NCI-H82 (cell line): Measurements from ENCODE around the gene ADD1.

Experiments
- DNase-seq: peaks from one replicate; lab custom pipeline; 2025; lab: John Stamatoyannopoulos, UW

The ADD1 gene

DNA sequence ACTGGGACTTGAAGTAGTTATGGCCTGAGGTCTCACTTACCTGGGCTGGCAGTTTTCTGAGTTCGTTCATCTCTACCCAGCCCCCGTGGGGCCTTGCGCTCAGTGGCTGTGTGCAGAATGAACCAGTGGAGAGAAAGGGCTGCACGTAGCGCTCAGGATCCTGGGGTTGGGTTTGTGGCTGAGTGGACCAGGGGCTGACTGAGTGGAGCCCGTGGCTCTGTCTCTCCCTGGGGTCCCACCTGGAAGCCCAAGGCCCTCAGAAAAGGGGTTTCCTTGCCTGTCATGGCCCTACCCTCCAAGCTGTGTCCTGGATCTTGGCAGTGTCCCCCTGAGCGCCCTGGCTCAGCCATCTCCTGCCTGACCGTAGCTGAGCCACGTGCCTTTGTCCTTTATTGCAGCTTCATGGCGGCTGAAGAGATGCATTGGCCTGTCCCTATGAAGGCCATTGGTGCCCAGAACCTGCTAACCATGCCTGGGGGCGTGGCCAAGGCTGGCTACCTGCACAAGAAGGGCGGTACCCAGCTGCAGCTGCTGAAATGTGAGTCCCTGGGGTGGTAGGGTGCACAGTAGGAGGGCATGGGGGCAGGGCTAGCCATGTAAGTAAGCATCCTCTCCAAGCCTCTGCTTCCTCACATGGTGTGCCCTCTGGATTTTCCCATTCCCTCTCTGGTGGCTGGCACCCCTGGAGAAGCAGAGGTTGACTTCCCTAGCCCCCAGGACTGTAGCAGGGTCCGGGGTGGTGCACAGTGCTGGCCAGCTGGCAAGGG, 23.2 kb upstream of the ADD1 start:
- no peak for DNase-seq

DNA sequence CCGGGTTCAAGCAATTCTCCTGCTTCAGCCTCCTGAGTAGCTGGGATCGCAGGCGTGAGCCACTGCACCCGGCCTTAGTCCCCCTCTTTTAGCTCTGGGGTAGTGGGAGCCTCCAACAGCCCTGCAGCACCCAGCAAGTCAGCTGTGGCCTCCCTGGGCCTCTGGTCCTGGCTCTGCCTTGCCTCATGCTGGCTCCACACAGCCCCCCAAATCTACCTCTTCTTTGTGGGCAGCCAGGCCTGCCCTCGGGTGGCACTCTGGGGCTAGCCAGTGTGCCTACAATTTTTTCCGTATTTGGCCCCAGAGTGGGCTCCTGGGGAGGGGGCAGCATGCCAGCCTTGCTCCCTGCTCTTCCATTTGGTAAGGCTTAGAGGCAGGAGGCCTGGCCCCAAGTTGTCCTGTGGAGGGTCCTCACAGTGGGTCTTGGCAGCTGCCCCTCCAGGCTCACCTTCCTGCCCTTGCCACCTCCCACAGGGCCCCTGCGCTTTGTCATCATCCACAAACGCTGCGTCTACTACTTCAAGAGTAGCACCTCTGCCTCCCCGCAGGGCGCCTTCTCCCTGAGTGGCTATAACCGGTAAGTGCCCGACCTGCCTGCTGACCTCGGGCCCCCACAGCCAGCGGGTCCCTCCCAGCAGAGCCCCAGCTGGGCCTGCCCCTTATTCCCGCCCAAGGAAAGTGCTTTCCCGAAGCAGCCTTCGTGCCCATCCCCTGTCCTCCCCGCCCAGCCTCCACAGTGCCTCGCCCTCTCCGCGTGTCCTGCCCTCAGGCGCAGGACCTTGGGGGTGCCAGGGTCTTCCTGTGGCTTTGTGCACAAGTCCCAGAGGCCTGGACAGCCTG, 21.0 kb upstream of the ADD1 start:
- DNase-seq, result no peak

DNA sequence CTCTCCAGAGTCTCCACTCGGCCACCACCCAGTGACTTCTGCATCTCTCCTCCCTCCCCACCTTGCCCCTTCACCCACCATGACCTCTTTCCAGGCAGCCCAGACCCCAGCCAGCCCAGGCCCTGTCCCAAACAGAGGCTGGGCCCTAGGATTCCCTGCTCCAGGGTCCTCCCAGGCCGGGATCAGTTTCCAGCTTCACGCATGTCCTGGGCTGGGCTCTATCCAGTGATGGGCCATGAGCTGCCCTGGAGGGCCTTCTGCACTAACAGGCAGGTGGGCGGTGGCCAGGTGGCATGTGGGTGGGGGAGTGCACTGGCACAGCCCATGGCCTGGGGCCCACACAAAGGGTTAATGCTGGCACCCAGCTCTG, 20.4 kb upstream of the ADD1 start:
- no peak for DNase-seq

DNA sequence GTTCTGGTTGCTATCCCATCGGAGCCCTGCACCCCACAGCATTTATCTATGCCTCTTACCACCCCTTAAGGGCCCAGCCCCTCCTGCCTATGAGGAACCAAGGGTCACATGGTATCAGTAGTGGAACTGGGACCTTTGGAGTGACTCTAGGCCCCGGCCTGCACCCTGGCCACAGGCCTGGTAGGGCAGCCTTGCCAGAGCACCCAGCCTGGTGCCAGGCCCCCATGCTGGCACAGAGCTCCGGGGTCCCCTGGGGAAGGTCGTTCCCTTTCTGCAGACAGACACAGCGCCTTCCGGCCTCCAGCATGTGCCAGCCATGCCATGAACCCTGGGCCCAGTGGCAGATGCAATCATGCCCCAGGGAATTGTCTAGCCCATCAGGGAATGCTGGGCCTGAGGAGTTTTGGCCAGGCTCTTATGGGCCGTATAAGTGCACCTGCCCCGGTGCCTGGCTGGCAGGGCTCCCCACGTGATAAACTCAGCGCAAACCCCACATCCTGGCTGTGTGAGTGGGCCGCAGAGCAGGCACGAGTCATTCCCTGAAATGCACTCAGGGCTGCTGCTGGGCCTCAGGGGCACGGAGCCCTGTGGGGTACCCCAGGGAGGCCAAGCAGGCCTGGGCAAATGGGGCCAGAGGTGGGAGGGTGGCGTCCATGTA, 19.8 kb upstream of the ADD1 start:
- no peak for DNase-seq

DNA sequence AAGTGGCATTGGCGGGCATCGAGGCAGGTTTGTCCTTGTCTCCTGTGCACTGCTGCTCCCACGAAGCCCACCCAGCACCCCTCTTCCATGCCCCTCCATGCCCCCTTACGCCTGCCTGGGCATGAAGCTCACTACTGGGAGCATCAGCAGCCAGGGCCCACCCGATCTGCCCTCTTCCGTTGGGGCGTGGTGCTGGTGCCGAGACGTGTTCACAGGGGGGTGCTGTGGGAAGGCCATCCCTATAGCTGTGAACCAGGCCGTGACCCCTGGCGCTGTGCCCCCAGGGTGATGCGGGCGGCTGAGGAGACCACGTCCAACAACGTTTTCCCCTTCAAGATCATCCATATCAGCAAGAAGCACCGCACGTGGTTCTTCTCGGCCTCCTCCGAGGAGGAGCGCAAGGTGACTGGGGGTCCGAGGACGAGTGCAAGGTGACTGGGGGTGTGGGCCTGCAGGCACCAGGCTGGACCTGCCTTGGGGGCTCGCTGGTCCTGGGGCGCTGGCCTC, 19.3 kb upstream of the ADD1 start:
- DNase-seq, result no peak

DNA sequence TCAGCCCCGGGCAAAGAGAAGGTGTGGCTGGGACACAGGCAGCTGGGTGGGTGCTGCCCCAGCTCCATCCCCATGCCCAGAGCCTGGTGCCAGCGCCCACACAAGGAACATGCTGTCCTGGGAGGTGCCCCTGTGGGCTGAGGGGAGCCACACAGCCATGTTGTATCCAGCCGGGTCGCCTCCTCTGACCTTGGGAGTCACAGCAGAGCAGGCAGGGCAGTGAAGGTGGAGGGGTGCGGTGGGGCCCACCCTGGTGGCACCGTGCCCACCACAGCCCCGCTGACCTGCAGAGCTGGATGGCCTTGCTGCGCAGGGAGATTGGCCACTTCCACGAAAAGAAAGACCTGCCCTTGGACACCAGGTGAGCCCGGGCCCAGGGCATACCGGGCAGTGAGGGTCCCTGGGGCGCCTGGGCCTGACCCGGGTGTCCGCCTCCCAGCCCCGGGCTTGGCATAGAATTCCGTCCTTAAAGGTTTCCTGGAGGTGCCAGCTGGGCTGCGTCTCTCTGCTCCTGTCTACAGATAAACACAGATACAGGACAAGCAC, 18.7 kb upstream of the ADD1 start:
- DNase-seq, result no peak

DNA sequence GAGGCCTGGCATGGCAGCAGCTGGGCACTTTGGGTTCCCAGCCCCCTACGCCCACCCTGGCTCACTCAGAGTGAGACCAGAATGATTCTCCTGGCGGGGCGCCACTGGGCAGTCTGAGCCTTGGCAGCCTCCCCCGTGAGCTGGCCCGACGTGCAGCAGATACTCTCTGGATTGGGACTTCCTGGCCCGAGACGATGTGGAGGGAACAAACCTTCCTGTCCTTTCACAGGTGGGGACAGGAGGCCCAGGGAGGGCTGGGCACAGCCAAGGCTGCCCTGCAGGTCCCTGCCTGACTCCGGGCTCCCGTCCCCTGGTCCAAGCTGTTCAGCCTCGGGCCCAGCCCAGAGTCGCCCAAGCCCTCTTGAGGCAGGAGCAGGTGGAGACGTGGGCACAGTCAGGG, 17.9 kb upstream of the ADD1 start:
- DNase-seq, result no peak

DNA sequence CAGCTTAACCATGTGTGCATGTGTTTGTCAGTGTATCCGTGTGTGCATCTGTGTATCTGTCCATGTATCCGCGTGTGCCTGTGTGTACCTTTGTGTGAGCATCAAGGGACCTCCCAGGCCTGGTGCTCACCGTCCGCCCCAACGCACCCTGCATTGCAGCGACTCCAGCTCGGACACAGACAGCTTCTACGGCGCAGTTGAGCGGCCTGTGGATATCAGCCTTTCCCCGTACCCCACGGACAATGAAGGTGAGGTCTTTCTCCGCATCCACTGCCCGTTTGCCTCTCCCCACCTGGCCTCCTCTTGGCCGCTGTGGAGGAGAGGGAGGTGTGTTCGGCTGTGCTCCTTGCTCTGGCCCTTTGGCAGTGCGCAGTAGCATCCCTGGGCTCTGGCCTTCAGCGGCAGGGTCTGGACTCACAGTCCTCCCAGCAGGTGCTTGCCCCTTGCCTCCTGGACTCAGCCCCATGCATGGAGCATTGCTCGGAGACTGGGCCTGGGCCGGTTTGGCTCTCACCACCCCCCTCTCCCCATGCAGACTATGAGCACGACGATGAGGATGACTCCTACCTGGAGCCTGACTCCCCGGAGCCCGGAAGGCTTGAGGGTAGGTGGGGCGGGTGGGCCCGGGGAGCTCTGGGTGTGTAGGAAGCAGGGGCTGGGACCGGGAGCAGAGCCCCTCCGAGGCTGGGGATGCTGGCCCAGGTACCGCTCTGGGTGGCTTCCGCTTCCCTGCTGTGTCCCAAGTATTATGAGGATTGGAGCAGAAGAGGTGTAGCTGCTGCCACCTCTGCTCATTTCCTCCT, 16.4 kb upstream of the ADD1 start:
- no peak for DNase-seq

DNA sequence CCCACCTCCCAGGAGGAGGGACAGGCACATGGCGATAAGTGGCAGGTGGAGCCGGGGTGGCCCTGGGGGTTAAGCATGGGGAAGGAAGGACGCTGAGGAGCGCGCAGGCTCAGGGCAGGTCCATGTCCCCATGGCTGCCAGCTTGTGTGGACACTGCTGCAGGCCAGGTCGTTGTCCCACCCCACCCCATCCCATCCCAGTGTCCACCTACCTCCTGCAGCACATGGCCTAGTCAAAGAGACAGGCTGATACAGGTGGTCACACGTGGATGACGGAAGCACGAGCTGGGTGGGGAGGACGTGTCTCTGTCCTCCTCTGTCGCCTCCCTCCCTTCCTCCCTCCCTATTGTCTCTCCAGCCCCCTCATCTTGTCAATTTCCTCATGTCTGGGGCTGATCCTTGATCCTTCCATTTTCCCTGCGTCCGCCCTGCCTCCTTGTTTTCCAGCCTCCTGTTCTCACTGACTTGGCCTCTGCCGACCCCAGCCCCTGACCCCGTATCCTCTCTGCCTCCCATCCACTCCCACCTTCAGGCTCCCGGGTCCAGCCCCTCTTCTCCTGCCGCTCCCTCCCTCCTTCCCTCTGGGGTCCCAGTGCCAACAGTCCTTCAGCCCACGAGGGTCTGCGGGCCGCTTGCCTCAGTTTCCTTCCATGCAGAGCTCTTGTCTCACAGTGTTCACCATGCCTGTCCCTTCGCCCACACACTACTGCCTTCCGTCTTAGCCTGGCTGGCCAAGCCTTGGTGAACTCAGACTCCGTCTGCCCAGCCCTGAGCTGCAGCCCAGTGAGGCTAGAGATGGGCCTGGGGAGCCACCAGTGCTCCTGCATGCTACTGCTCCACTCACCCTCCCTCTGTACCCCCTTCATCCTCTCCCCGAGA, 15.5 kb upstream of the ADD1 start:
- DNase-seq, result no peak

DNA sequence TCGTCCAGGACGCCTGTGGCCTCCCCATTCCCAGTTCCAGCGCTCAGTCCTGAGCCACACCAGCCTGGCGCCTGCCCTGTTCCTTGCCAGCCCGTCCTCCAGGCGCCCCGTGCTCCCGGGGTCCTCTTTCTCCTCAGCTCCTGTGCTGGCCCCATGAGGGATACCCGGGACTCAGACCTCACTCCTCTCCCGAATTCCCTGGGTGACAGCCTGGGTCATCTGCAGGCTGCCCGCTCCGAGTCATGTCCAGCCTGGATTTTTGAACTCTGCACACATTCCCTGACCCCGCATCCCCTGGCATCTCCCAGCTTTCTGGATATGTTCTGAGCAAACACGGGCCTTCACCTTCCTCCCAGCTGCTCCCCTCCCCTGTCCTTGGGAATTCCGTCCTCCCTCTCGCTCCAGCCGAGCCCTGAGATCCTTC, 14.9 kb upstream of the ADD1 start:
- no peak for DNase-seq

DNA sequence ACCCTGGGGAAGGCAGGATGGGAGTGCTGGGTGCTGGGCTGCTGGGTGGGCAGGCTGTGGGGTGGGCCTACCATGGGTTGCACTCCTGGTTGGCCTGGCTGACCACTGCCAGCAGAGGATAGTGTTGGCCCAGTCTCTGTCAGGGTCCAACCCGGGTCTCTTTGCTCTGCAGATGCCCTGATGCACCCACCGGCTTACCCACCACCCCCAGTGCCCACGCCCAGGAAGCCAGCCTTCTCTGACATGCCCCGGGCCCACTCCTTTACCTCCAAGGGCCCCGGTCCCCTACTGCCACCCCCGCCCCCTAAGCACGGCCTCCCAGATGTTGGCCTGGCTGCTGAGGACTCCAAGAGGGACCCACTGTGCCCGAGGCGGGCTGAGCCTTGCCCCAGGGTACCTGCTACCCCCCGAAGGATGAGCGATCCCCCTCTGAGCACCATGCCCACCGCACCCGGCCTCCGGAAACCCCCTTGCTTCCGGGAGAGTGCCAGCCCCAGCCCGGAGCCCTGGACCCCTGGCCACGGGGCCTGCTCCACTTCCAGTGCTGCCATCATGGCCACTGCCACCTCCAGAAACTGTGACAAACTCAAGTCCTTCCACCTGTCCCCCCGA, 14.2 kb upstream of the ADD1 start:
- no peak for DNase-seq

DNA sequence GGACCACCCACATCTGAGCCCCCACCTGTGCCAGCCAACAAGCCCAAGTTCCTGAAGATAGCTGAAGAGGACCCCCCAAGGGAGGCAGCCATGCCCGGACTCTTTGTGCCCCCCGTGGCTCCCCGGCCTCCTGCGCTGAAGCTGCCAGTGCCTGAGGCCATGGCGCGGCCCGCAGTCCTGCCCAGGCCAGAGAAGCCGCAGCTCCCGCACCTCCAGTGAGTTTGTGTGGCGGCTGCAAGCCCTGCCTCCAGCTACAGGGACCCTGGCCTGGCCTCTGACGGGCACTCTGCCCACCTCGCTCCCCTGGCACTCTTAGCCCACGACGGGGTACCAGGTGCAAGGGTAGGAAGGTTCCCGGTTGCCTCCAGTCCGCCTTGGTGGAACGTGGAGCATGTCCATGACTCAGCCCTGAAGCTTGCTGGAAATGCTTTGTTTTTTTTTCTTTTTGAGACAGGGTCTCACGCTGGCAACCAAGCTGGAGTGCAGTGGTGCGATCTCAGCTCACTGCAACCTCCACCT, 13.7 kb upstream of the ADD1 start:
- no peak for DNase-seq

DNA sequence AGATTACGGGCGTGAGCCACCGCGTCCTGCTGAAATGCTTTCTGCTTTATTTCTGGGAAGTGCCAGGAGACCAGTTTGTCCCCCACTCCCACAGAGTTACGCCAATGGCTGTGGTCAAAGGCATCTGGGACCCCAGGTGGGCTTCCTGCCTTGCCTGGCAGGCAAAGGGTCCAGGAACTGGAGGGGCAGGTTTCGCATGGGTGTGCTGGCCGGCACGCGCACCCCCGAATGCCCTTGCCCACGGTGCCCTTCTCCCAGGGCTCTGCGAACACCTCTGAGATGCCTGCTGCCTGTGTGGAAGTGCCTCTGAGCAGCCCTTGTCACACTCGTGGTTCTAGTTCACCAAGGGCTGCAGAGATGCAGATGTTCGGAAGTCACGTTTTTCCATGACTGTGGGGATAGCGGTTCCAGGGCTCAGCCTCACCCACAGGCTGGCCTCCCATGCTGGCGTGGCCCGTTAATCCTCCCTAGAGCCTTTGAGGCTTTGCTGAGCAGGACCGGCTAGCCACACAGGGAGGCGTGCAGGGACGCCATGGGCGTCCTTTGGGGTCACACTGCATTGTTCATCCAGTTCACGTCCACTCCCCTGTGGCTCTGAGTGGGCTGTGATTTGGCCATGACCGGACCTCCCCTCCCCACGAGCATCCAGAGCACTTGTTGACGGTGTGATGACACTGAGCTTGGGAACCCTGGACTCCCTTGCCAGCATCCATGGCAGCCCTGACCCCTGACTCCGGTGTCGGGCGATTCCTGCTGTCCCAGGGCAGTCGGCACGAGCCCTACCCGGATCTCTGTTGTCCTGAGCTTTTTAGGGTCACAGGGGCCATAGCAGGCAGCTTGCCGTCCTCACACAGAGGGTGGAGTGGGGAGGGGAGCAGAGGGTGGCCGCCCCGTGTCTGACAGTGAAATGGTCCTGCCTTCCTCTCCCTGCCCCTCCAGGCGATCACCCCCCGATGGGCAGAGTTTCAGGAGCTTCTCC, 12.7 kb upstream of the ADD1 start:
- DNase-seq, result no peak

DNA sequence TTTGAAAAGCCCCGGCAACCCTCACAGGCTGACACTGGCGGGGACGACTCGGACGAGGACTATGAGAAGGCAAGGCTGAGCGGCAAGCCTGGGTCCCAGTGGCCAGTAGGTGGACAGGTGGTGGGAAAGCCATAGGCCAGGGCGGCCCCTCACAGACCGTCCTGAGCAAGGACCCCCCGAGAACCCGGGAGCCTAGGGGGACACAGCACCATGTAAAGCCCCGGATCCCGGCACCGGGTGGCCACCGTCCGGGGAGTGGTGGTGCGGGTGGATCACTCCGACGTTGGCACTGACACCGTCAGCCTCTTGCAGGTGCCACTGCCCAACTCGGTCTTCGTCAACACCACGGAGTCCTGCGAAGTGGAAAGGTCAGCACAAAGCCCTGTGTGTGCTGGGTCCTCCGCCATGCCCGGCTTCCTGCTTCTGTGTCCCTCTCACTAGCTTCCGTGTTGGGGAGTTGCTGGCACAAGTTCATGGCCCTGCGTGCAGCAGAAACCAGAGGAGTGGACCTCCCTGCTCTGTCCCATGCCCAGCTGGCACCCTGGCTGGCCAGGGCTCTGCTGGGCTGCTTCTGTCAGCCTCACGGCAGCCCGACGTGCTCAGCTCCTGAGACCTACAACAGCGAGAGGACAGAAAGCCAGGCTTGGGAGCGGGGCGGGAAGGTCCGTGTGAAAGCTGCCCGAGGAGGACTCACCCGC, 11.9 kb upstream of the ADD1 start:
- DNase-seq, result no peak

DNA sequence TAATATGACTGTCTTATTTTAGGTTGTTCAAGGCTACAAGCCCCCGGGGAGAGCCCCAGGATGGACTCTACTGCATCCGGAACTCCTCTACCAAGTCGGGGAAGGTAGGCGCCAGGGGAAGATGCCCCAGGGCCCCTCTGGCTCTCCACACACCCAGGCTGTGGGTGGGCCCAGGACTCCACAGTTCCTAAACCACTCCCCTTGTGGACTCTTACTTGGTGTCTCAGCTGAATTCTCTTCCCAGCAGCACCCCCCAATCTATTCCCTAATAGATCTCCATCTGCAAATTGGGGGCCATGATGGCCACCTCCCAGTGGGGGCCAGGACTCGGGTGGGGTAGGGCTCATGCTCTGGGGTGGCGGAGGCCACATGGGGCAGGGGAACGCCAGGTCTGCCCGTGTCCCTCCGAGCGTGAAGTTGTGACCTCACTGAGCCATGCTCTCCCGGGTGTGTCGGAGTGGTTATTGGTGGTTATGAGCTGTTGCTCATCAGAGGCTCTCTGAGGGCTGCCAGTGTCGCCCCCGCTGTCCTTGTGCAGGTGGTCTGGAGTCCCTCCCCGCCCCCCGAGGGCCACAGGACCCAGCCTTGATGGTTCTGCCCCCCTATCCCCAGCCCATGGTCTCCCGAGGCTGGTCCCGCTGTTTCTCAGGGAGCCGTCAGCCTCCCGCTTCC, 11.2 kb upstream of the ADD1 start:
- DNase-seq, result no peak

DNA sequence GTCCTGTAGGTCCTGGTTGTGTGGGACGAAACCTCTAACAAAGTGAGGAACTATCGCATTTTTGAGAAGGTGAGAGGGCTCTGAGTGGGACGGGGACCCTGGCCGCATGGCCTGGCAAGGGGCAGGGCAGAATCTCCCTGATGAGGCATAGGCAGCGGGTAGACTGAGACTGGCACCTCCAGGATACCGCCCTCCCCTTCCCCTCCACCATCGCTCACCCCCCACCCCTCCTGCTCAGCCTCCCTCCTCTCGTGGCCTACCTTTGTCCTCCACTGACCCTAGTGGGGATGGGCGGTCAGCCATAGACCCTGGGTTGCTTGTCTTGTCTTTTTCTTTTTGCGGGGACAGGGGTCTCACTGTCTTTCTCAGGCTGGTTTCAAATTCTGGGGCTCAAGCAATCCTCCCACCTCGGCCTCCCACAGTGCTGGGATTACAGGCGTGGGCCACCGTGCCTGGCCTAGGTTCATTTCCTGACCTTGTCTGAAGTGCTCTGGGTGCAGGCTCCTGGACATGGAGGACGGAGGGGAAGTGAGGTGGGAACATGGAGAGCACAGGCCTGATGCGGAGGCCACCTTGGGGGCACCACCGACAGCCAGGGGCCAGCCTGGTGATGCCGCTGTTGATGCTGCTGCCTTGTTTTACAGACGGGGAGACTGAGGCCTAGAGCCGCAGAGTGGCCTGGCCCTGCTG, 10.5 kb upstream of the ADD1 start:
- DNase-seq, result no peak

DNA sequence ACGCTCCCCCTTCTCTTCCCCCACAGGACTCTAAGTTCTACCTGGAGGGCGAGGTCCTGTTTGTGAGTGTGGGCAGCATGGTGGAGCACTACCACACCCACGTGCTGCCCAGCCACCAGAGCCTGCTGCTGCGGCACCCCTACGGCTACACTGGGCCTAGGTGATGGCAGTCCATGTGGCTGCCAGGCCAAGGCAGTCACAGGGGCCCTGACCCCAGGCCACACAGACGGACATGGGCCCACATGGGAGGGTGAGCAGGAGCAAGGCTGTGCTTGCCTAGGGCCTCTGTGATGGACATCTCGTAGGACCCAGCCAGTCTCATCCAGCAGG, 10.0 kb upstream of the ADD1 start:
- no peak for DNase-seq
